ENCODE measurements around the gene POLD2.

- no peak for TF ChIP-seq POLR2AphosphoS5 (IDR thresholded peaks at IDR 0.05)
- TF ChIP-seq, protein P1, sequence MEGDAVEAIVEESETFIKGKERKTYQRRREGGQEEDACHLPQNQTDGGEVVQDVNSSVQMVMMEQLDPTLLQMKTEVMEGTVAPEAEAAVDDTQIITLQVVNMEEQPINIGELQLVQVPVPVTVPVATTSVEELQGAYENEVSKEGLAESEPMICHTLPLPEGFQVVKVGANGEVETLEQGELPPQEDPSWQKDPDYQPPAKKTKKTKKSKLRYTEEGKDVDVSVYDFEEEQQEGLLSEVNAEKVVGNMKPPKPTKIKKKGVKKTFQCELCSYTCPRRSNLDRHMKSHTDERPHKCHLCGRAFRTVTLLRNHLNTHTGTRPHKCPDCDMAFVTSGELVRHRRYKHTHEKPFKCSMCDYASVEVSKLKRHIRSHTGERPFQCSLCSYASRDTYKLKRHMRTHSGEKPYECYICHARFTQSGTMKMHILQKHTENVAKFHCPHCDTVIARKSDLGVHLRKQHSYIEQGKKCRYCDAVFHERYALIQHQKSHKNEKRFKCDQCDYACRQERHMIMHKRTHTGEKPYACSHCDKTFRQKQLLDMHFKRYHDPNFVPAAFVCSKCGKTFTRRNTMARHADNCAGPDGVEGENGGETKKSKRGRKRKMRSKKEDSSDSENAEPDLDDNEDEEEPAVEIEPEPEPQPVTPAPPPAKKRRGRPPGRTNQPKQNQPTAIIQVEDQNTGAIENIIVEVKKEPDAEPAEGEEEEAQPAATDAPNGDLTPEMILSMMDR (IDR thresholded peaks at IDR 0.05), result no peak
- TF ChIP-seq EP300 (IDR thresholded peaks at IDR 0.05), result no peak
Observed at GRCh38 chr7:44081266-44081748, 42.0 kb downstream of the POLD2 start.

All from suprapubic skin (tissue), 4 donors.